HG03196 (cell line): ENCODE data around the gene STAT6.
A peak's percentile ranks its signal among the peaks of the same experiment; 100 is the strongest.
"Not testable (repeated sequence)": the region's sequence is repeated elsewhere in the genome, so short reads cannot be mapped to it uniquely, and the experiment has no call there.

ENCODE experiments used
- ATAC-seq: cut with Tn5 transposase; IDR thresholded peaks from one replicate; pipeline ENCODE4 v1.9.1; 2021; ENCODE audit not compliant: unreplicated experiment

STAT6 gene

DNA sequence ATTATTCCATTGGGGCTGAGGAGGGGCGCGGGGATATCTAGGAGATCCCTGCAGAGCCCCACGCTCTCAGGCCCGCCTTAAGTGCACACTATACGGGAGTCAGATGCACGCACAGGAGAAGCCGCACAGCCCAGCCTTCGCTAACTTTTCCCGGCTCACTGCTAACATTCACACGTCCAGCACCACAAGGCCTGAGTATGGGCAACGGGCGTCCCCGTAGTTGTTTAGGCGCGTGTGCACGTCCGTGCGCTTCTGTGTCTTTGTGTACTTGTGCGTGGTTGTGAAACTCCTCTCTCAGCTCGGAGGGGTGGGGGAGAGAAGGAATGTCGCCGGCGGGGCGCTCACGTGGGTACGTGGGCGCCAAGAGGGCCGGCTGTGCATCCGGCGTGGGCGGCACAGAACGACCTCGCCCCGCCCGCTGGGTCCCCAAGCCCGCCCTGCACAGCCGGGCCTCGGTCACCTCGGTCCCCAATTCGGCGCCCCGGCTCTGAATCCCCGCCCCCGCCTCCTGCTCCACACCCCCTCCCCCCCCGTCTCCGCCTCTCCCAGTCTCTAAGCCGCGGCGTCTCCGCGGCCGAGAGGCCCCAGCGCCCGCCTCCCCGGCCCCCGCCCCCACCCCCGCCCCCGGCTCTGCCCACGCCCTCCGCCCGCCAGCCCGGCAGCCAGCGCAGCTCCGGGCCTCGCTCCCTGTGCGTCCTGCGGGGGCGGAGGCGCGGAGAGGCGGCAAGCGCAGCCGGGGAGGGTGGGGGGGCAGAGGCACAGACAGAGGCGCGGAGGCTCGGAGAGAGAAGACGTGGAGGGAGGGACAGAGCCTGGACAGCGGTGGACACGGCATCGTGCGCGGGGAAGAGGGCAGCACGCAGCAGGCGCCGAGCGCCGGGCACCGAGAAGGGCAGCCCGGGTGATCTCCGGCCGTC is 22.6 kb downstream of the STAT6 start, which contains the start of gene NAB2:
Gene NAB2, plus strand, starts transcription at position 761 of the 917 bp plus-strand sequence. CDS start 158 bp downstream, outside the sequence.
- peak; percentile 48 for ATAC-seq

DNA sequence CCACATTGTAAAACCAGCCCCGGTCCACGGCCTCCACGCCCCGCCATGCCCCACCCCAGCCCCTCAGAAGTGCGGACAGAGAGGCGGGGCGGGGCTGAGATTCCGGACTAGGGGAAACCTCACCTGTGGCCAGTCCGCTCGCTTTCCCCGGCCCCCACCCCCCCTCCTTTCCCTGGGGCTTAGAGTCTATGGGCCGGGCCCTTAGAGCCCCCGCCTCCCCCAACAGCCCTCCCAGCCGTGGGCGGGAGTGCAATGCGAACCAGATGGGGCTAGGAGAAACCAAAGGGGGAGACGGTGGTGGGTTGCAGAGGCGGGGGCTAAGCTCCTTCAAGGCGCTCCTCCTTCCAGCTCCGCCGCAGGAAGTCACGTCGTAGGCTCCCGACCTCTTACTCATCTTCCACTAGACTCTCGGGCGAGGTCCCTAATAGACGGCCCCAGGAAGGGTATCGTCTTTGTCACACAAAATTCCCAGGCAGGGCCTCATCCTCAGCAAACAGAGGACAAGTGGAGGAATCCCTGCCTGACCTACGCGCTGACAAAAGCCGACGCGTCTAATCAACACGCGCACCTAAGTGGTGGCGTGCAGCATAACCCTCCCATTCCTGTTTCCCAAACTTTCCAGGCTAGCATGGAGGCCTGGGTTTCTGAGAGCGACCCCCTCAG is 23.3 kb downstream of the STAT6 start:
- ATAC-seq = peak; percentile 38

DNA sequence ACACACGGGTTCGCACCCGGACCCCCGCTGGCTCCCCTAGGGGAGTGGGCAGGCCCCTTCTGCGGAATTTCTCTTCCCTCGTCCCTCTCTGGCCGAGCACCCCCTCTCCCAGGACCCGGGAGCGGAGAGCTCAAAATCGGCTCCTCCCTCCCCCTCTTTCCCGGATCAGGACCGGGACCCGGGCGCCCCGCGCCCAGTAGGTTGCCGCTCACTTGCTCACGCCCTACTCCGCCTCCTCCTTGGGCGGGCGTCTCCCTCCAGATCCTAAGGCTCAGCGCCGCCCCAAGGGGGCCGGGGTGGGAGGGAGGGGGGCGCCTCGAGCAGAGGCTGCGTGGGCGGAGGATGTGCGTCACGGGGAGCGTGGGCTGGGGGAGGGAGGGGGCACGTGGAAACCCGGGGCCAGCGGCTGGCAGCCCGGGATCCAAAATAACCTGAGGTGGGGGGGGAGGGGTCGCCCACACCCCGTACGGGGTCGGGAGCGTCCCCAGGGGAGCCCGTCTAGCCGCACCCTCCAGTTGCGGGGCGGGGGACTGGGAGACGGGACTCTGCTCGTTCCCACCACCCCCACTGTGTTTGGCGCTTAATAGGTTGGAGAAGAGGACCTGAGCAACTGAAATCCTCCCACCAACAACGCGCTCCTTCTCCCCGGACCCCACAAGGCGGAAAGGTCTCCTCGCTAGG is 24.0 kb downstream of the STAT6 start:
- peak; percentile 26 for ATAC-seq

DNA sequence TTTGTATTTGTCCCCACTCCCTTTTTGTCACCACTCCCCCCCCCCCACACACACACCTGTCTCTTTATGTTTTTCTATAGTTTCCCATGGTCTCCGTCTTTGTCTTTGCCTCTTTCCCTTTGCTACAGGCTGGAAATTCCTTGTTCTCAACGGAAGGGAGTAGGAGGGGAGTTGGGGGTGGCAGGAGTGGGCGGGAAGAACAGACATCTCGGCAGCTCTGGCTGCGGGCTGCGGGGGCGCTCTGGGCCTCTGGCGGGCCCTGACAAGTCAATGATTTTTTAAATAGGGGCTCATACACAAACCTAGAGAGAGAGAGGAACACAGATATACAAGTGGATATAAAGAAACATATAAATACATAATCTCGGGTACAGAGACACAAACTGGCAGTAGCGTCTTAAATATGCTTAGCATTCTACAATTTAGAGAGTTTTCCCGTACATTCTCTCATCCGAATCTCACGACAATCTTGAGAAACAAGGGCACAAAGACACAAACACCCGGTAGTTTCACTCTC is 24.6 kb downstream of the STAT6 start:
- no peak for ATAC-seq

DNA sequence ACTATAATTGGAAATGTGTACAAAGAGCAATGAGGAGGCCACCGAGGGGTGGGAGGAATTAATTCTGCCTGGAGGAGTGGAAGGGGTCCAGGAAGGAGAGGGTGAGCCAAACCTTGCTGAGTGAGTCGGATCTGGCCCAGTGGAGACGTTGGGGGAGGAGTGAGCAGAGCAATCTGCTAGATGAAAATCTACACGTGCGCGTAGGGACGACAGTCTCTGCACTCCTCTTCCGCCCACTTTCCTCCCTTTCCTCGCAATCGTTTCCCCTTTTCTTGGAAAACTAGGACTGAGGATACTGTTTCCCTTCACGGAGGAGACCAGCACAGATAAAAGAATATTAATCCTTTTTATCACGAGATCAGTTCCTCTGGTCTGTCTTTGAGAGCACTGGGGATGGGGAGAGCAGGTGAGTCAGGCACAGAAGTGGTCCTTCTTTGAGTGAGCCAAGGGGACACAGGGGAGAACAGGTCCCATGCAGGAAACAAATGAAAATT is 25.1 kb downstream of the STAT6 start:
- no peak for ATAC-seq

DNA sequence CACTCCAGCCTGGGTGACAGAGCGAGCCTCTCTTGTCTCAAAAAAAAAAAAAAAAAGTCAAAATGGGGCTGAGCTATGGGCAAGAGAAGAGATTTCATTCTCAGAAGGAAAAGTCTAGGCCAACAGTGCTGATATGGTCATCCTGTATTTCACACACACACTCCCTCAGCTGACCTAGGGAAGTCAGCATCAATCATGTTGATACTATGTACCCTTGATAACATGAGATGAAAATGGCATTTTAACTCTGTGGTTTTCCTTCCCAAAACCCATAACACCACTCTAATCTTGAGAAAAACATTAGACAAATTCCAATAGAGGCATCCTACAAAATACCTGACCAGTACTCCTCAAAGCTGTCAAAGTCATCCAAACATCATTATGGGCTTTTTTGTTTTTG is 30.3 kb downstream of the STAT6 start:
- no peak for ATAC-seq

DNA sequence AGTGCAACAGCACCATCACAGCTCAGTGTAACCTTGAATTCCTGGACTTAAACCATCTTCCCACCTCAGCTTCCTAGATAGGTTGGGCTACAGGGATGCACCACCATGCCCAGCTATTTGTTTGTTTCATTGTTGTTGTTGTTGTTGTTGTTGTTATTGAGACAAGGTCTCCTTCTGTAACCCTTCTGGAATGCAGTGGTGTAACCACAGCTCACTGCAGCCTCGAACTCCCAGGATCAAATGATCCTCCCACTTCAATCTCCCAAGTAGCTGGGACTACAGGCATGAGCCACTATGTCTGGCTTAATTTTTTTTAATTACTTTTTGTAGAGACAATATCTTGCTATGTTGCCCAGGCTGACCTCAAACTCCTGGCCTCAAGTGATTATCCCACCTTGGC is 31.3 kb downstream of the STAT6 start:
- no peak for ATAC-seq

DNA sequence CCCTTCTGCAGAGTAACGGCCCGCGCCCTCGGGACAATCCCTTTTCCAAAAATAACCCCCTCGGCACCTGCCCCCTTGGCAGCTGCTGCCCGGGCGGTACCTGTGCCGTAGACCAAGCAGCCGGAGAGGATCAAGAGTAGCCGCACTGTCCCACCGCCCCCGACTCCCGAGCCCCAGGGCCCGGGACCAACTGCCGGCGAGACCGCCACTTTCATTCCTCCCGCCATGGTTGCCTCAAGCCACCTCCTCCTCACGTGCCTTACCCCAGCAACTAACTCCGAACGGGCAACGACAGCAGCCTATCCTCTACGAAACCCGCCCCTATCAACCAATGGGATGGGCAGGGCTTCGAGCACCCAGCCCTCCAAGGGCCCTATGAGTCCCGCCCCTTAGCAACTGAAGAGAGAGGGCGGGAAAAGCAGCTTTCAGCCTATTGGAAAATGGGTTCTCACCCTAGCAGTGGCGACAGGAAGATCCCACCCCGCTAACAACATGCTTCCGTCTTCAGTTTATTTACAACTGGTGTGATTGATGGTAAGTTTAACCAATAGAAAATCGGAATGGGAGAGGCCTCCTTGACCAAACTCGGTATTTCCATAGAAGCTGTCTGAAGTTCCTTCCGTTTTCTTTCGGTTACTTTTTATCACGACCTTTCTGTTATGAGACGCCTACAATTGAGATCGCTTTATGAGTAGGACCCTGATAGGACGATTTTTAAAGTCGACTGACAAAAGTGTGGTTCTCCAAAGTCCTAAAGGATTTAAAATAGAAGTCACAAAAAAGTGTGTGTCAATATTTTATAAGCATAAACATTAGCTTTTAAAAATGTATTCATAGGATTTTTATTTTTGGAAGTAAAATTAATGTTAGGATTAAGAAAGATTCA is 32.4 kb downstream of the STAT6 start, which contains the start of gene NEMP1:
Gene NEMP1, minus strand, starts transcription at position 273 of the 886 bp plus-strand sequence. Its CDS starts 46 bp downstream, at position 227.
- ATAC-seq = peak; percentile 96

DNA sequence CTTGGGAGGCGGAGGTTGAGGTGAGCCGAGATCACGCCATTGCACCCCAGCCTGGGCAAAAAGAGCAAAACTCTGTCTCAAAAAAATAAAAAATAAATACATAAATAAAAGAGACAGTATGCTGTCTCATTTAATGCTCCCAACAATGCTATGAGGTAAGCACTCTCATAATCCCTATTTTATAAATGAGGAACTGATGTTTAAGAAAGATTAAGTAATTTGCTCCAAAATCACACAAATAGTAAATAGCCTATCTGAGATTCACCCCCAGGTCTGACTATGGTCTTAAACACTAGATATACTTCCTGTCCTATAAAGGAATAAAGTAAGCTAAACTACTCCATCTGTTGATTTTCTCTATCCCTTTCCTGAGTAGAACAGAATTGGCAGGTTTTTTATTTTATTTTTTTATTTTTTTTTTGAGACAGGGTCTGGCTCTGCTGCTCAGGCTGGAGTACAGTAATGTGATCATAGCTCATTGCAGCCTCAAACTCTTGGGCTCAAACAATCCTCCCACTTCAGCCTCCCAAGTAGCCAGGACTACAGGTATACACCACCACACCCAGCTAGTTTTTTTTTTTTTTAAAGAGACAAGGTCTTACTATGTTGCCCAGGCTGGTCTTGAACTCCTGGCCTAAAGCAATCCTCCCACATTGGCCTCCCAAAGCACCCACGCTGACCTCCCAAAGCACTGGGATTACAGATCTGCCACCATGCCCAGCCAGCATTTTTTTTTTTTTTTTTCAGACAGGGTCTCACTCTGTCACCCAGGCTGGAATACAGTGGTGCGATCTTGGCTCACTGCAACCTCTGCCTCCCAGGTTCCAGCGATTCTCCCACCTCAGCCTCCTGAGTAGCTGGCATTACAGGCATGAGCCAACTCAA is 37.4 kb downstream of the STAT6 start:
- ATAC-seq = not testable (repeated sequence)

DNA sequence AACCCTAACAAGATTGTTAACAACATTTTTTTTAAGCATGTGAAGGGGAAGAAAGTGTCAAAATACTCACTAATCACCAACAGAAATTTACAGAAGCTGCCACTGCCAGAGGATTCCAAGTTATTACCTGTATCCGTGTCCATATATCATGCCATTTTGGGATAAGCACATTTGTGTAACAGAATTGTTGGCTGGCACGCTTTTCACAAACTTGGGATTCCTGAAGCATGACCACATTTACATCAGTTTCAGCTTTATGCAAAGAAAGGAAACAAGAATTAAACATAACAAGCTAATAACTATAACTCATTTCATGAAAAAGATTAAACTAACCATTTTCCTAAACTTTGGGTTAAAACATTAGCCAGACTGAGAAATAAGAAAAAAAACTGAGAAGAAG is 38.5 kb downstream of the STAT6 start:
- ATAC-seq = no peak

DNA sequence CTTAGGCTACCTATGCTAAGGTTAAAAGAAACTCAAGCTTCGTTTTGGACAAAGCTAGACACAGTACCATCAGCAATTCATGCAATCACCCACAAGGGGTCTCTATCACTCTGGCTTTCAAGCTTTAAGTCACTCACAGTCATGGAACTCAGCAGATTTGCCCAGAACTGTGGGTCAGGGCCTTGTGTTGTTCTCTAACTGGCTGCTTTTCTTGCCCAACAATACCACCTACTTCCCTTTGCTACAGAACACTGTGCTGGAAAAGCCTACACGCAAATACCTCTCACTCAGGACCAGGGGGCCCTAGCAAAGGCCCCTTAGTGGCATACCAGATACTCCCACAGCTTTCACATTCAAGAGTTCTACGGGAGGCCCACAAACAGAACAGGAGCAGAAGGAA is 41.6 kb downstream of the STAT6 start:
- peak; percentile 56 for ATAC-seq

DNA sequence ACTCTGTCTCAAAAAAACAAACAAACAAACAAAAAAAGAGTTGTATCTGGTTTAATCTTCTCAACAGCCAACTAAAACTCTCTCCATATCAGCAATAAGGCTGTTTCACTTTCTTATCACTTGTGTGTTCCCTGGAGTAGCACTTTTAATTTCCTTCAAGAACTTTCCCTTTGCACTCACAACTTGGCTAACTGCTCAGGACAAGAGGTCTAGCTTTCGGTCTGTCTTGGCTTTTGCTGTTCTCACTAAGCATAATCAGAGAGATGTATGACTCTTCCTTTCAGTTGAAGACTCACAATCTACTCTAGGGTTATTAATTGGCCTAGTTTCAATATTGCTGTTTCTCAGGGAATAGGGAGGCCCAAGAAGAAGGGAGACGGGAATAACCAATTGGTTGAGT is 44.9 kb downstream of the STAT6 start:
- no peak for ATAC-seq

DNA sequence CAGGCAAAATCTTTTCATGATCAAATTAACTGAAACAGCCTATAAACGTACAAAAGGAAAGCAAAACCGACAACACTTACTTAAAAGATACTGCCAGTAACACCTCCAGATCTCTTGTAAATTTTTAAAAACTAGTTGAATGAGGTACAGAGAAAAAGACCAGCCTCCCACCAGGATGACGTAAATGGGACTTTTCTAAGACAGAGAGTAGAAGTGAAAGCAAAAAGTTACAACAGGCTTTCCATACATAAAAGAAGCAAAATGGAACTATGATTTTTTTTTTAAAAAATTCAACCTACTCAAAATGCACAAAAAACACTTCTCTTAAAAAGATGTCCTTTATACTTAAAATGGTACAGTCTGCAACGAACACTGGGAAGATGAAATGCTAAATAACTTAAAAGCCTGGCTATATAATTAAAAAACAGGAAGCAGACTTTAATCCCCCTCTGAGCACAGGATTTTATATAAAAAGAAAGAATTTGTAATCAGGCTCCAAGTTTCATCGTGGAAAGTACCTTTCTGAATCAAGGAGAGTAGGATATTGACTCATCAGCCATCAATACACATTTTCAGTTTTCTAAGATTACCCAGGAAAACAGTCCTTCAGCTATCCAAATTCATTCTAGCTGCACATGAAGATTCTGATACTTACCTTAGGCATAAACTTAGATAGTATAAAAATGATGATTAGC is 47.0 kb downstream of the STAT6 start:
- ATAC-seq = peak; percentile 72

DNA sequence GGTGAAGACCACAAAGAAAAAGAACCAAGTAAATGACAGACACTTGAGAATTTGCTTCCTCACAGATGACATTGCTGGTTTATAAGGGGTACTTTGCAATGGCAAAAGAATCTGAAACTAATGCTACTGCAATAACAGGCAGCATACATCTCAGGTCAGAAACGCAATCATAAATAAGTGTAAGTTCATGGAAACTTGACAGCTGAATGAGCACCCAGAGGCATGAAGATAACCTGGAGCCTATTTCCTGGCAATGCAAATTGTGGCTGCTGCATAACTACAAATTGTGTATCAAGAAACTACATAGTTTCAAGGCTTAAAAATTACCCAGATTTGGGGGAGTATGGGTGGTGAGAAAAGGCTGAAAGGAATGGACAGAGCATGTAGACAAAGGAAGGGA is 52.7 kb downstream of the STAT6 start:
- ATAC-seq = no peak

DNA sequence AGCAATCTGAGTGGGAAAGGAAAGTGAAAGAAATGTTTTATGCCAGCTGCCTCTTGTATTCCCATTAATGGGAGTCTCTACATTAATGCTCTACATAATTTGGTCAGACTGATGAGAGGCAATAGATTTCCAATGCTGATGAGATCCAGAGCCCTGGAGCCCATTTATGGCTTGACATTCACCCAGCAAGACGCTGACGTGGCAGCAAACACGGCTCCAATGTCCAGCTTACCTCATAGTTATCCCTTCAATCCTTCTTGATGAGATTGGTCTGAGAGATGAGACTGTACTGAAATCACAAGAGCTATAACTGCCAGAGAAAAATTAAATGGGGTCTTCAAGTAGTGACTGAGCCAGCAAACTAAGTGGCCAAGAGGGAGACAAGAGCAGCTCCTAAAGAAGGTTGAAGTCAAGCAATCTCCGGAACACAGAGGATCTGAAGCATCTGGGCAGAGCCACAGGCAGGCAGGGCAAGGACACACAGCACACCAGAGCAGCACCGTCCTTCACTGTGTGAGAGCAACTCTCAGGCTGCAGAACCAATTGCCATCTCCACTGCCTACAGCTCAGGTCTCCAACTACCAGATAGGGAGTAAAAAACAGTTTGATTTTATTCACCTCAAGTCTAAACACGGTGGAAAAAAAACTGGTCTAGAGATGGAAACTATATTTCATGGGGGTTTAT is 54.0 kb downstream of the STAT6 start:
- no peak for ATAC-seq

DNA sequence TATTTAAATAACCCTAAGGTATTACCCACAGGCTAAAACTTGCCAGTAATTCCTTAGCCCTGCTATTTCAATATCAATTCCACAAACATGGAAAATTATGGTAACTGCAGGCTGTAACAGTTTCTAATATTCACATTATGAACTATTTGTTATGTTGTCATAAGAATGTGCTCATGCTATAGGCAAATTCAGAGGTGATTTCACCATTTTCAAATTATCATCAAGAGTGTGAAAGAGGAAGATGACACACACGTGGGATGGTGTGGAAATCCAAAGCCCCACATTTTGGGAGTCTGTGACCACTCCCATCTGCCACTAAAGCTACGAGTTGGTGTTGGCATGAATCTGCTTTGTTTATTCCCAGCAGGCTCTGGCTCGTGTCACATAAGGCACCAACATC is 55.3 kb downstream of the STAT6 start:
- no peak for ATAC-seq

DNA sequence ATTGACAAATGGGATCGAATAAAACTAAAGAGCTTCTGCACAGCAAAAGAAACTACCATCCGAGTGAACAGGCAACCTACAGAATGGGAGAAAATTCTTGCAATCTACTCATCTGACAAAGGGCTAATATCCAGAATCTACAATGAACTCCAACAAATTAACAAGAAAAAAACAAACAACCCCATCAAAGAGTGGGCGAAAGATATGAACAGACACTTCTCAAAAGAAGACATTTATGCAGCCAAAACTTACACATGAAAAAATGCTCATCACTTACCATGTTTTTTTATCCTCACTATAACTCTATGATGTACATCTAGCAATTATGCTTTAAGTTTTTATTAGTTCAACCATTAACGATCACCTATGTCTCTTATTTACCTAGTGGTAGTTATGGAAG is 57.3 kb downstream of the STAT6 start:
- not testable (repeated sequence) for ATAC-seq

DNA sequence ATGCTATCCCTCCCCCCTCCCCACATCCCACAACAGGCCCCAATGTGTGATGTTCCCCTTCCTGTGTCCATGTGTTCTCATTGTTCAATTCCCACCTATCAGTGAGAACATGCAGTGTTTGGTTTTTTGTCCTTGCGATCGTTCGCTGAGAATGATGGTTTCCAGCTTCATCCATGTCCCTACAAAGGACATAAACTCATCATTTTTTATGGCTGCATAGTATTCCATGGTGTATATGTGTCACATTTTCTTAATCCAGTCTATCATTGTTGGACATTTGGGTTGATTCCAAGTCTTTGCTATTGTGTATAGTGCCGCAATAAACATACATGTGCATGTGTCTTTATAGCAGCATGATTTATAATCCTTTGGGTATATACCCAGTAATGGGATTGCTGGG is 58.0 kb downstream of the STAT6 start:
- ATAC-seq = not testable (repeated sequence)
